GM18517 (cell line): Measurements from ENCODE around the gene MARCO.
"Not testable (repeated sequence)": the region's sequence is repeated elsewhere in the genome, so short reads cannot be mapped to it uniquely, and the experiment has no call there.

Experiments used
- ATAC-seq: cut with Tn5 transposase; IDR thresholded peaks from one replicate; pipeline ENCODE4 v1.9.1; 2021; ENCODE audit warnings: mild to moderate bottlenecking, moderate library complexity; ENCODE audit not compliant: unreplicated experiment

MARCO gene

DNA sequence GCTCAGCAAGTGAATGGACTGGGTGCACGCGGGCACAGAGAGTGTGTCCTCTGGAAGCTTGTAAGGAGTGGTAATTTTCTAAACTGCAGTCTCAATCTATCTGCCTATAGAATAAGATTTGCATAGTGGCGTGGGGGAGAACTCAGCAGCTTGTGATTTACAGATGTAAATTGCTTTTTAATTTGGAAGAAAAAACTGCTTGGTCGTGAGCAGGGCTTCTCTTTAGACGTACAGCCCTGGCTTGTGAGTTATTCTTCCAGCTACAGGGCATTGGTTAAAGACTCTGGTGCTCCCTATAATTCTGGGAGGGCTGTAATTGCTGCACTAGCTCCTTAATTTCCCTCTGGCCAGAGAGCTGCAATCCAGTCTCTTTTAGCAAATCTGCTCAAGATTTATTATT lies 84.9 kb downstream of the MARCO start:
- no peak for ATAC-seq

- ATAC-seq = no peak
Observed at GRCh38 chr2:119028327-119029174, 86.6 kb downstream of the MARCO start.

DNA sequence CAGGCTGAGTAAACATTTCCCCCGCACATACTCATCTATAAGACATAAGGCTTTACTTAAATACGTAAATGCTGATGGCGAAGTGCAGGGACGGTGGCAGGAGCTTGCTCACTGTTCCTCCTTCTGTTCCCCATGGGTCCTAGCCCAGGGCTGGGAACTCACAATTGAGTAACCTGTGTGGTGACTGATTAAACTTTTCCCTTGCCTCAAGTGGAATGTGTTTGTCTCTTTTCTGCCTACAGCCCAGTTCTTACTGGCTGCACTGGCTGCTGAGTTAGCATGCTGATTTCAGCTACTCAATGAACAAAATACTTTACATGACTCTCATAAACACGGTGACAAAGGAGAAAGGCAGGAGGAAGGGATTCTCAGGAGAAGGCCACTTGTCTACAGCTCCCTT lies 87.3 kb downstream of the MARCO start:
- no peak for ATAC-seq

- not testable (repeated sequence) for ATAC-seq
Observed at GRCh38 chr2:119037922-119038321, 95.9 kb downstream of the MARCO start.

DNA sequence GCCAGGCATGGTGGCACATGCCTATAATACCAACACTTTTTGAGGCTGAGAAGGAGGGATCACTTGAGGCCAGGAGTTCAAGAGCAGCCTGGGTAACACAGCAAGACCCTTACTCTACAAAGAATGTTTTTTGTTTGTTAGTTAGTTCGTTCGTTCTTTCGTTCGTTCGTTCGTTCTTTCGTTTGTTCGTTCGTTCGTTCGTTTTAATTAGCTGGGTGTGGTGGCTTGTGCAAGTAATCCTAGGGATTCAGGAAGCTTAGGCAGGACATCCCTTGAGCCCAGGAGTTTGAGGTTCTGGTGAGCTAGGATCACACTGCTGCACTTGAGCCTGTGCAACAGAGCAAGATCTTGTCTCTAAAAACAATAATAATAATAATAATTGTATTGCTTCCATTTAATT lies 98.7 kb downstream of the MARCO start:
- no peak for ATAC-seq
